Brain microvascular endothelial cell (primary cell): Measurements from ENCODE around the gene CCNG1.
"Not testable (repeated sequence)": the region's sequence is repeated elsewhere in the genome, so short reads cannot be mapped to it uniquely, and the experiment has no call there.

Source experiments
- DNase-seq: peaks from one replicate; pipeline ENCODE4 v3.0.0-alpha.2; 2020
- H3K27ac ChIP-seq: fragments of 250-450 bp; sonication (Bioruptor Pico); 2 replicates; pipeline ENCODE4 v1.5.1; 2020; ENCODE audit warnings: mild to moderate bottlenecking, moderate library complexity
- H3K27me3 ChIP-seq: fragments of 250-450 bp; sonication (Bioruptor Pico); replicated peaks from 2 replicates; pipeline ENCODE4 v1.5.1; 2020; ENCODE audit warnings: mild to moderate bottlenecking
- H3K36me3 ChIP-seq: fragments of 250-450 bp; sonication (Bioruptor Pico); replicated peaks from 2 replicates; pipeline ENCODE4 v1.5.1; 2020; ENCODE audit warnings: mild to moderate bottlenecking
- H3K4me3 ChIP-seq: 2 replicates; pipeline ENCODE4 v1.5.1; 2011; ENCODE audit warnings: low read depth, mild to moderate bottlenecking, control low read depth, low read length, moderate library complexity
- in situ Hi-C: cut with HindIII; loops from 2 replicates; pipeline ENCODE4 v1.10.0; 2017; ENCODE audit warnings: low sequenced_read_pairs, low pct_ligation_motif_present
- TF ChIP-seq, protein P1 (sequence below): IDR thresholded peaks from 2 replicates; pipeline ENCODE4 v1.5.1; 2011; ENCODE audit warnings: low read depth, mild to moderate bottlenecking, moderate library complexity, low read length, control low read depth, inconsistent platforms; ENCODE audit errors: missing control alignments

CCNG1 gene

DNA sequence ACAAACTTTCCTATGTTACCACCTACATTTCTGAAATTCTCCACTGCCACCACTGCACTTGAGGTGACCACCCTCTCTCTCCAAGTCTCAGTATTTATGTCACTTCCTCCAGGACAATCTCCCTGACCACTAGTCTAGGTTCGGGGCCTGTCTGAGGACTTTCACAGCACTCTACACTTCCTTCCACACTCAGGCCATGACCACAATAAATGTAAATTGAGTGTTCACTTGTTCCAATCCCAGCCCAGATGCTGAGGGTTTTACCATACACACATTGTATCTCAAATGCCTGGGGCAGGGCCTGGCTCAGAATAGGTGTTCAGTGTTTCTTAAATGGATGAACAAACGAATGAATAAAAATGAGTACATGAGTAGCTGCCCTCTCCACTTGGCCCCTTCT lies 26.9 kb upstream of the CCNG1 start:
- in situ Hi-C loops, result no loop called here
- Histone ChIP-seq H3K4me3 (no peak overlapping the region), H3K27ac (no peak overlapping the region), H3K27me3 (no peaks in the 10 kb centered on the region), H3K36me3 (no peaks in the 10 kb centered on the region)
- no peak for DNase-seq
- TF ChIP-seq, protein P1, sequence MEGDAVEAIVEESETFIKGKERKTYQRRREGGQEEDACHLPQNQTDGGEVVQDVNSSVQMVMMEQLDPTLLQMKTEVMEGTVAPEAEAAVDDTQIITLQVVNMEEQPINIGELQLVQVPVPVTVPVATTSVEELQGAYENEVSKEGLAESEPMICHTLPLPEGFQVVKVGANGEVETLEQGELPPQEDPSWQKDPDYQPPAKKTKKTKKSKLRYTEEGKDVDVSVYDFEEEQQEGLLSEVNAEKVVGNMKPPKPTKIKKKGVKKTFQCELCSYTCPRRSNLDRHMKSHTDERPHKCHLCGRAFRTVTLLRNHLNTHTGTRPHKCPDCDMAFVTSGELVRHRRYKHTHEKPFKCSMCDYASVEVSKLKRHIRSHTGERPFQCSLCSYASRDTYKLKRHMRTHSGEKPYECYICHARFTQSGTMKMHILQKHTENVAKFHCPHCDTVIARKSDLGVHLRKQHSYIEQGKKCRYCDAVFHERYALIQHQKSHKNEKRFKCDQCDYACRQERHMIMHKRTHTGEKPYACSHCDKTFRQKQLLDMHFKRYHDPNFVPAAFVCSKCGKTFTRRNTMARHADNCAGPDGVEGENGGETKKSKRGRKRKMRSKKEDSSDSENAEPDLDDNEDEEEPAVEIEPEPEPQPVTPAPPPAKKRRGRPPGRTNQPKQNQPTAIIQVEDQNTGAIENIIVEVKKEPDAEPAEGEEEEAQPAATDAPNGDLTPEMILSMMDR, result no peak

- H3K36me3 ChIP-seq, in situ Hi-C loops, H3K4me3 ChIP-seq, H3K27me3 ChIP-seq, DNase-seq, H3K27ac ChIP-seq: not testable (repeated sequence)
These were observed 21.7 kb upstream of the CCNG1 start for GRCh38 chr5:163415673-163416072.

GRCh38 chr5:163424836-163425235 lies 12.6 kb upstream of the CCNG1 start:
- TF ChIP-seq, protein P1, result no peak
- Histone ChIP-seq H3K27me3 (no peaks in the 10 kb centered on the region), H3K36me3 (no peaks in the 10 kb centered on the region), H3K4me3 (no peak overlapping the region), H3K27ac (no peak overlapping the region)
- DNase-seq, result no peak
- in situ Hi-C loops, result no loop called here

DNA sequence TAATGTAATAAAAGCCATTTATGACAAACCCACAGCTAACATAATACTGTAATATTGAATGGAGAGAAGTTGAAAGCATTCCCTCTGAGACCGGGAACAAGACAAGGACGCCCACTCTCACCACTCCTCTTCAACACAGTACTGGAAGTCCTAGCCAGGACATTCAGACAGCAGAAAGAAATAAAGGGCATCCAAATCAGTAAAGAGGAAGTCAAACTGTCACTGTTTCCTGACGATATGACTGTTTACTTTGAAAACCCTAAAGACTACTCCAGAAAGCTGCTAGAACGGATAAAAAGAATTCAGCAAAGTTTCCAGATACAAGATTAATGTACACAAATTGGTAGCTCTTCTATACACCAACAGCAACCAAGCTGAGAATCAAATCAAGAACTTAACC lies 11.3 kb upstream of the CCNG1 start:
- H3K36me3 ChIP-seq, H3K4me3 ChIP-seq, H3K27me3 ChIP-seq, in situ Hi-C loops, H3K27ac ChIP-seq, DNase-seq: not testable (repeated sequence)

- Histone ChIP-seq H3K27ac (no peak overlapping the region), H3K4me3 (no peak overlapping the region), H3K36me3 (no peaks in the 10 kb centered on the region), H3K27me3 (no peaks in the 10 kb centered on the region)
- DNase-seq, result no peak
- in situ Hi-C loops, result no loop called here
- TF ChIP-seq, protein P1, result no peak
These were observed 4.9 kb upstream of the CCNG1 start for GRCh38 chr5:163432544-163432943.

DNA sequence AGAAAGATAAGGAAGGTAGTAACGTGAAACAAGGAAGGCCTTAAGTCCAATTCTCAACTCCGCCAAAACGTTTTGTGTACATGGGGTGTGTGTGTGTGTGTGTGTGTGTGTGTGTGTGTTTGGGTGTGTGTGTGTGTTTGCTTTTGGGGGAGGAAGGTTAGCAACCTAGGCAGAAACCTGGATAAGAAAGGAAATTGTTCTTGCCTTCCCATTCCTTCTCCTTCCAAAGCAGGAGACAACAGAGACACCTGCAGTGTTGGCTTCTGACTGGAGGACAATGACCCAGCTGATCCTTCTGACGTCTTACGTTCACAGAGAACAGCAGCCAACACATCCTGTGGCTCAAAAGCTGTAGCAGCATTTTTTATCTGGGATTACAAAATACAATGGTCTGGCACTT lies 4.1 kb upstream of the CCNG1 start:
- in situ Hi-C loops, result no loop called here

DNA sequence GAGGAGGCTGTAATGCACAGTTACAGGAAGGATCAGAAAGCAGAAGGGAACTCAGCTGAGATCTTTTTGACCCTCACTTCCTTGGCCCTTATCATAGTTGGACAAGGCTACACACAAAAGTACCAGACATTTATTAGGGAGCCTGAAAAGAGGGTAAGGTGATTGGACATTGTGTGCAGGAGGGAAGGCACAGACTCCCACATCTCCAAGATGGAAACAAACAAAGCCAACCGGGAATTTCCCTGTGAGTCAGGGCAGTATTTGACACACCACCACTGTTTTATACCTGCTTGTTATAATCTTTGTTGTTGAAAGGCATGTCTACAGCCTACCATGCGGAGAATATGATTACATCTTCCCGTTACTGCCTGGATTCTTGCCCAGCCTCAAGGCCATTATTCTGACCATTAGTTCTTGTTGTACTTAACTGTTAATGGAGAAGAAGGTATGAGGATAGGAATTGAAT lies 3.0 kb upstream of the CCNG1 start:
- peak; percentile 9 for DNase-seq
- Histone ChIP-seq H3K4me3 (no peak overlapping the region), H3K27ac (no peak overlapping the region), H3K27me3 (no peaks in the 10 kb centered on the region), H3K36me3 (peaks cover 4% of the 10 kb centered on the region)
- in situ Hi-C loops, result no loop called here
- TF ChIP-seq, protein P1, result no peak

More for the DNA sequence above, 4.1 kb upstream of the CCNG1 start:
- TF ChIP-seq, protein P1, result no peak
- H3K4me3 ChIP-seq, result no peak overlapping the region
- DNase-seq, result no peak
- H3K27ac ChIP-seq, result no peak overlapping the region
- no peaks in the 10 kb centered on the region for H3K27me3 ChIP-seq
- no peaks in the 10 kb centered on the region for H3K36me3 ChIP-seq
